ENCODE data around the gene SPTAN1.

SPTAN1 gene

DNA sequence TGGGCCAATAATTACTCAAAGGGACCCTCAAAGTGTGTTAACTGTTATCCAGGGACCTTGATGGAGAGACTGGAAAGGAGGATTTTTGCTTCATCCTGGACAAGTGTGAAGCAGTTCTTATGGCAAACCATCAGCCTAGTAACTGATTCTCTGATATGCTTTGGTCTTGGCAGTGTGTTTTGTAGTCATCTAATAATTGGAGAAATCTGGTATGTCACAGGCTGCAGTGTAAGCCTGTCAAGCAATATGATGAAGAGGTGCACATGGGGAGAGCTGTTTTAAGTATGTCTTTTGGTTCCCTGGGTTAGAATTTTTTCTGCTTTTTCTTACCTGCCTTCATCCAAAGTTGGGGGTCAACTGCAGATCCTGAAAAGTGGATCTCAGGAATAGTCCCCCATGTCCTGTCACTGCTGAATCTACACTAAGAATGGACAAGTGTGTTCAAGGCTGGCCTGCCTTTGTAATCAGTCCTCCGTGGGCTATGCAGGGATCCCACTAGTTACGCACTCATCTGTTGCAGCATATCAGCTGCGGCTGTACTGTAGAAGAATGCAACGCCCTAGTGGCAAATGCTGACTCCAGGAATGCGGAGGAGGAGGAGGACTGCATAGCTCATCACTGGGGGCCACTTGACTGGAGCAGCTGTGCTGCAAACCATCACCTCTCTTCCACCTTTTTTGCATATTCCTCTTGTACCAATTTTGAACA lies 1.9 kb downstream of the SPTAN1 start:
- H3K27ac ChIP-seq = no peak overlapping the region
- TF ChIP-seq, protein P1, sequence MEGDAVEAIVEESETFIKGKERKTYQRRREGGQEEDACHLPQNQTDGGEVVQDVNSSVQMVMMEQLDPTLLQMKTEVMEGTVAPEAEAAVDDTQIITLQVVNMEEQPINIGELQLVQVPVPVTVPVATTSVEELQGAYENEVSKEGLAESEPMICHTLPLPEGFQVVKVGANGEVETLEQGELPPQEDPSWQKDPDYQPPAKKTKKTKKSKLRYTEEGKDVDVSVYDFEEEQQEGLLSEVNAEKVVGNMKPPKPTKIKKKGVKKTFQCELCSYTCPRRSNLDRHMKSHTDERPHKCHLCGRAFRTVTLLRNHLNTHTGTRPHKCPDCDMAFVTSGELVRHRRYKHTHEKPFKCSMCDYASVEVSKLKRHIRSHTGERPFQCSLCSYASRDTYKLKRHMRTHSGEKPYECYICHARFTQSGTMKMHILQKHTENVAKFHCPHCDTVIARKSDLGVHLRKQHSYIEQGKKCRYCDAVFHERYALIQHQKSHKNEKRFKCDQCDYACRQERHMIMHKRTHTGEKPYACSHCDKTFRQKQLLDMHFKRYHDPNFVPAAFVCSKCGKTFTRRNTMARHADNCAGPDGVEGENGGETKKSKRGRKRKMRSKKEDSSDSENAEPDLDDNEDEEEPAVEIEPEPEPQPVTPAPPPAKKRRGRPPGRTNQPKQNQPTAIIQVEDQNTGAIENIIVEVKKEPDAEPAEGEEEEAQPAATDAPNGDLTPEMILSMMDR (conservative IDR thresholded peaks at IDR 0.05) = no peak
- TF ChIP-seq ZFX (IDR thresholded peaks at IDR 0.05) = no peak

DNA sequence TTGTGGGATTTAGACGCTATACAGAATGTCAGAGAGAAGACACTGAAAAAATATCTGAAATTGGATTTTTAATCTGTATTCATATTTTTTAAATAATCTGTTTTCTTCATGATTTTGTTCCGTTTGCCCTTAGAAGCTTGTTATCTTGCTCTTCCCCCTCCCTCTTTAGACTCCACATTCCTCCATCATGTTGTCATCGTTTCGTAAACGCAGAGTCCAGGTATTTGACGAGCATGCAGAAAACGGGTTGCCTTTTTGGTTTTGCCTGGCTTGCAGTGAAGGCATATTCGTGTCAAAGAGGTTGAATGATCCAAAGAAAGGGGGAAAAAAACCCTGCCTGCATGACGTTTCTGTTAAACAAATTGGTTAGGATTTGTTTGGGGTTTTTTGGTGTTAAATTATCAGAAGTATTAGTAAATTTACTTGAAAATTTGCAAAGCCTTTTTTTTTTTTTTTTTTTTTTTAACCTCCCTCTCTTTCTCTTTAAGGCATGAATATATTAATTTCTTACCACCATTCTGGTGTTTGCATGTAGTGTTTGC lies 2.9 kb downstream of the SPTAN1 start:
- H3K27ac ChIP-seq = no peak overlapping the region
- no peak for TF ChIP-seq ZFX (IDR thresholded peaks at IDR 0.05)
- TF ChIP-seq, protein P1 (conservative IDR thresholded peaks at IDR 0.05) = no peak

DNA sequence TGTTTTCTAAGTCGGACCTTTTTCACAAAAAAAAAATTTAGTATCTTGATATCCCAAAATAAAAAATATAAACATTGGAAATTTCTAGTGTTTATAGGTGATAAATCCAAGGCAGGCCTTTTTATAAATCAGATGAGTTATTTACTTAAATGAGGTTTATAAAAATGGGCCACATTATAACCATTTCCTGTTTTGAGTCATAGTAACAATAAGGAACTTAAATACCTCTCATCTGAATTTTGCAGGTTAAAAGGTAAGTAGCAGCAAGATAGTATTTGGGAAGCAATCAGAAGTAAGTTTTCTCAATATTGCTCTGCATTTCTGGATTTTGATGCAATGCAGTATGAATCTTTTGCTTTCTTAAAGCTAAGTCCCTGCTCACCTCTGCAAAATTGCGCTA lies 3.9 kb downstream of the SPTAN1 start:
- no peak overlapping the region for H3K27ac ChIP-seq

DNA sequence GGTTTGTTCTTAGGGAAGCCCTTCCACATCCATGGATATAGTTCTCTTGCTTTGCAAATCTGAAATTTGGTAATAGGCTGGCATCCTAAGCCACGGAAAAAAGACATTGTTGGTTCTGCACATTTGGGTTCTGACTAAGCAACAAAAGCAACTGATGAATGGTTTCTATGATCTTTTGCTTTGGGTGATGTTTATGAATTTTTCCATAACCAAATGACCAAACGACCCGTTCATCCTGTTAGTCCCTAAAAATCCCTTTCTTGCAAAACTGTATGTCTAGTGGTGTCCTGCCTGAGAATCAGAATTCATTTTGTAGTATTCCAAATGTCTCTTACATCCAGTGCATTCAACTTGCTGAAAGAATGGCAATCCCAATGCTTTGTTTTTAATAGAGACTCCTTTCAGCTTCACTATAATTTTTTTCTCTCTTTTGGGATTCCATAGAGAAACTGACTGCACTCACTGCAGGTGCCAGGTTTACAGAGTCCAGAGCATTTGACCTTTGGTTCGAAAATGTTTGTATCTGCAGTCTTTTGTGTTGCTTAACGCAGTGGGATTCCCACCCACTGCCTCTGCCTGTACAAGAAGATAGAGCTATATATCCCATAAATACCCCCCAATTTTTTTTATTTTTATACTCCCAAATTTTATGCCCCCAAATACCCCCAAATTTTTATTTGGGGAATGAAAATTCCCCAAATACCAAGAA lies 4.7 kb downstream of the SPTAN1 start:
- H3K27ac ChIP-seq = no peak overlapping the region

More for the DNA sequence above, 3.9 kb downstream of the SPTAN1 start:
- TF ChIP-seq ZFX (IDR thresholded peaks at IDR 0.05) = no peak
- TF ChIP-seq, protein P1 (conservative IDR thresholded peaks at IDR 0.05) = no peak

DNA sequence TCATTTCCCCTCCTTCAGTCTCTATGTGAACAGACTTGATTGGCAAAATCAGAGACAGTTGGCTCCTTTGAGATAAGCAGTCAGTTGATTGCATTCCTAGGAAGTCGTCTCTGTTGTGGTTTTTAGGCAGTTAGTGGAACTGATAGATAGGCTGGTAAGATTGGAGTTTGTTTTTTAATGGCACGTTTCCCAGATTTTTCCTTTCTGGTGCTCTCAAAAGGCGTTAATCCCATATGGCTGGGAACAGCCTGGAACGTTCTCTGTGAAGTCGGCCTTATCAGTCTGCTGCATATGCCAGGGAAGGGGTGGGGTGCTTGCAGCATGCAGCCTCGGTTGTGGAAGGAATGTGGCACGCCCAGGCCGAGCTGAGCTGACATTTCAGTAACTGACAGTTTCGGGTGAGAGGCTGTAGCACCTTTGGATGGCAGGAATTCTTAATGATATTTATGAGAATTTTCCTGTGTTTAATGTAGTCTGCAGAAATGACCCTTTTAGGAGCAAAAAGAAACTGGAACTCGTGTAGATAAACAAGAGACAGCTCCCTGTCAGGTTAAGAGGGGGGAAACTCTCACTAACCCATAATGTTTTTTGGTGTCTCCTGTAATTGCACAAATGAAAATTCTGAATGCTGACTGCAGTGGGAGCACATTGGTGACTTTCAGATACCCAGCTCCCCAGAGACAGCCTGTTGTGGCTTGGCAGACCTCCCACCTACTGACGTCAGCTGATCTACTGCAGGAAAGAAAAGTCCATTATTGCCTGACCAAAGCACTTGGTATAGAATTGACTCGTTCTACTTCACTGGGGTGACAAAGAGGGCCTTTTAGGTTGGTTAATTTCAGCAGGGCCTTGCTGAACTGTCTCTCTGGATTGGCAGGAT lies 6.3 kb downstream of the SPTAN1 start:
- TF ChIP-seq, protein P1 (conservative IDR thresholded peaks at IDR 0.05) = no peak
- no peak for TF ChIP-seq ZFX (IDR thresholded peaks at IDR 0.05)
- H3K27ac ChIP-seq = peak overlapping the region; percentile 48

More for the DNA sequence above, 4.7 kb downstream of the SPTAN1 start:
- TF ChIP-seq, protein P1 (conservative IDR thresholded peaks at IDR 0.05) = no peak
- no peak for TF ChIP-seq ZFX (IDR thresholded peaks at IDR 0.05)

DNA sequence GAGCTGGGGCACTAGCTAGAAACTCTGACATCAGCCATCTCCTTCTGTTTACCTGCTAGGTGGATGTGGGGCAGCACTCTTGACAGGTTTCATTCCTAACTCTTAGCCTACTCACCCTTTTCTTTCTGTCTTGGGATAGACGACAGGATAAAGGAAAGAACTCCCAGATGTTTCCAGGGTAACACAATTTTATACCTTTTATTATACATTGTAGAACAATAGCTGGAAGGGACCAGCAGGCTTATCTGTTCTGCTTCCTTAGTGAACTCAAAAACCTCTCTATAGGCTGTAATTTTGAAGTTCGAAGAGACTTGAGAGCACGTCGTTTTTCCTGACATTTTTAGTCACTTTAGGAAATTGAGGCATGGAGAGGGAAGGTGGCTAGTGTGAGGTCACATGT lies 13.2 kb downstream of the SPTAN1 start:
- no peak overlapping the region for H3K27ac ChIP-seq
- TF ChIP-seq, protein P1 (conservative IDR thresholded peaks at IDR 0.05) = no peak
- TF ChIP-seq ZFX (IDR thresholded peaks at IDR 0.05) = no peak
